Neural progenitor cell (in vitro differentiated cells): ENCODE results near the gene TMEM121. TPM values are rescaled to one million over a fixed set of nuclear protein-coding genes. Genes with fewer than 3 reads are reported as not detected.
"Not testable (repeated sequence)": the region's sequence is repeated elsewhere in the genome, so short reads cannot be mapped to it uniquely, and the experiment has no call there.

Source experiments
- DNase-seq: peaks from one replicate; pipeline ENCODE4 v3.0.0-alpha.2; 2016; ENCODE audit warnings: low spot score
- H2AFZ ChIP-seq: fragments of 200-600 bp; sonication (generic); replicated peaks from 2 replicates; pipeline ENCODE4 v1.6.1; 2016; ENCODE audit warnings: antibody characterized with exemption
- H3F3A ChIP-seq: fragments of 200-600 bp; sonication (generic); 2 replicates; pipeline ENCODE4 v1.6.1; 2016; ENCODE audit warnings: antibody characterized with exemption, low read depth
- H3K27ac ChIP-seq: fragments of 200-600 bp; sonication (generic); 2 replicates; pipeline ENCODE4 v1.5.1; 2016; ENCODE audit warnings: mild to moderate bottlenecking
- H3K27me3 ChIP-seq: fragments of 200-600 bp; sonication (generic); 2 replicates; pipeline ENCODE4 v1.6.1; 2016; ENCODE audit warnings: mild to moderate bottlenecking, moderate library complexity
- H3K36me3 ChIP-seq: fragments of 200-600 bp; sonication (generic); 2 replicates; pipeline ENCODE4 v1.5.1; 2016
- H3K4me1 ChIP-seq: fragments of 200-600 bp; sonication (generic); 2 replicates; pipeline ENCODE4 v1.6.1; 2016; ENCODE audit warnings: mixed run types
- H3K4me2 ChIP-seq: fragments of 200-600 bp; sonication (generic); 2 replicates; pipeline ENCODE4 v1.6.1; 2016
- H3K4me3 ChIP-seq: fragments of 200-600 bp; sonication (generic); 2 replicates; pipeline ENCODE4 v1.5.1; 2016
- H3K79me2 ChIP-seq: fragments of 200-600 bp; sonication (generic); 2 replicates; pipeline ENCODE4 v1.6.1; 2016; ENCODE audit warnings: low read depth
- H3K9ac ChIP-seq: fragments of 200-600 bp; sonication (generic); 2 replicates; pipeline ENCODE4 v1.6.1; 2016
- H3K9me3 ChIP-seq: fragments of 200-600 bp; sonication (generic); 2 replicates; pipeline ENCODE4 v1.5.1; 2016; ENCODE audit warnings: low read depth
- H4K20me1 ChIP-seq: fragments of 200-600 bp; sonication (generic); 2 replicates; pipeline ENCODE4 v1.6.1; 2016; ENCODE audit warnings: low read depth
- H3K27ac Mint-ChIP-seq: 3 replicates; pipeline ENCODE4 v1.8.0; 2021; ENCODE audit warnings: mixed read lengths
- H3K27me3 Mint-ChIP-seq: 2 replicates; pipeline ENCODE4 v1.8.0; 2022; ENCODE audit warnings: low read depth, mild to moderate bottlenecking, inconsistent platforms, moderate library complexity, mixed read lengths; ENCODE audit not compliant: insufficient read depth
- H3K36me3 Mint-ChIP-seq: 3 replicates; pipeline ENCODE4 v1.8.0; 2021; ENCODE audit warnings: mixed read lengths
- H3K4me1 Mint-ChIP-seq: 3 replicates; pipeline ENCODE4 v1.8.0; 2021; ENCODE audit warnings: mixed read lengths
- H3K4me3 Mint-ChIP-seq: 3 replicates; pipeline ENCODE4 v1.8.0; 2021; ENCODE audit warnings: mild to moderate bottlenecking, moderate library complexity, mixed read lengths
- H3K9me3 Mint-ChIP-seq: 3 replicates; pipeline ENCODE4 v1.8.0; 2020; ENCODE audit warnings: mixed read lengths
- EZH2 ChIP-seq: fragments of 200-600 bp; sonication (generic); IDR thresholded peaks from 2 replicates; pipeline ENCODE4 v1.6.1; 2017; ENCODE audit warnings: antibody characterized with exemption, mild to moderate bottlenecking, moderate library complexity
- EZH2phosphoT487 ChIP-seq: fragments of 200-600 bp; sonication (generic); IDR thresholded peaks from 2 replicates; pipeline ENCODE4 v1.6.1; 2017; ENCODE audit warnings: antibody characterized with exemption
- total RNA-seq: library from RNA; depleted of rRNA; stranded (reverse); fragments of >200 nt; gene quantifications from 2 replicates; pipeline ENCODE4 v1.2.3, GENCODE V29; 2015; ENCODE audit warnings: low replicate concordance
- TF ChIP-seq, protein P1 (sequence below): fragments of 200-600 bp; sonication (generic); IDR thresholded peaks from 2 replicates; pipeline ENCODE4 v1.5.1; 2017; ENCODE audit warnings: antibody characterized with exemption, mild to moderate bottlenecking

TMEM121 gene
- total RNA-seq, 1 donor from 2014 or later, result 0.90 TPM

DNA sequence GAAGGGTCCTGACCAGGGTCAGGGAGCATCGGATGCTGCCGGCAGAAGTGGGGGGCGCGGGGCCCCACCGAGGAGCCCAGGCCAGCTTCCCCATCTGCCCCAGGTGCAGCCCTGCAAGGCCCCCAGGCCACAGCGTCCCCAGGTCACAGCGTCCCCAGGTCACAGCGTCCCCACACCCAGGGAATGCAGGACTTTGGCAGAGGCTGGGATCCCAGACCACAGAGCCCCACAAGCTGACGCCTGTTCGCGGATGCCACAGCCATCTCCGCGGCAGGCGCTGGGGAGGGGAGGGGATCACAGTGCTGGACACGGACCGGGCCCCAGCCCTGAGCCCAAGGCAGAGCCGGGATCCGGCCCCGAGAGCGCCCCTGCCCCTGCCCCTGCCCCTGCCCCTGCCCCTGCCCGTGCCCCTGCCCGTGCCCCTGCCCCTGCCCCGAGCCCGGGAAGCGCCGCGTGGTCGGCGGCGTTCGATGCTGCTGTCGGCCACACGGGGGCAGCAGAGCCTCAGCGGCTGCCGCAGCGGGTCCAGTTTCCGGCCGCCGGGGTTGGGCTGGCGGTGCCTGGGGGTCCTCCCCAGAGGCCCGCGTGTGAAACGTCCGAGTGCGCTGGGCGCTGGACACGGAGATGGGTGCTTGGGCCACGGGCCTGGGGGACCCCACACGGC is 33.1 kb downstream of the TMEM121 start:
- not testable (repeated sequence) for DNase-seq, H4K20me1 ChIP-seq, H3K4me3 ChIP-seq, H3K36me3 Mint-ChIP-seq, H3K4me1 Mint-ChIP-seq, H3K36me3 ChIP-seq, H2AFZ ChIP-seq, H3K4me3 Mint-ChIP-seq, H3K4me2 ChIP-seq, H3K27ac ChIP-seq, H3K27ac Mint-ChIP-seq, H3K27me3 Mint-ChIP-seq, H3K27me3 ChIP-seq, H3K79me2 ChIP-seq, H3F3A ChIP-seq, H3K9ac ChIP-seq, H3K9me3 ChIP-seq, H3K4me1 ChIP-seq
- peaks cover 12% of the 10 kb centered on the region for H3K9me3 Mint-ChIP-seq

DNA sequence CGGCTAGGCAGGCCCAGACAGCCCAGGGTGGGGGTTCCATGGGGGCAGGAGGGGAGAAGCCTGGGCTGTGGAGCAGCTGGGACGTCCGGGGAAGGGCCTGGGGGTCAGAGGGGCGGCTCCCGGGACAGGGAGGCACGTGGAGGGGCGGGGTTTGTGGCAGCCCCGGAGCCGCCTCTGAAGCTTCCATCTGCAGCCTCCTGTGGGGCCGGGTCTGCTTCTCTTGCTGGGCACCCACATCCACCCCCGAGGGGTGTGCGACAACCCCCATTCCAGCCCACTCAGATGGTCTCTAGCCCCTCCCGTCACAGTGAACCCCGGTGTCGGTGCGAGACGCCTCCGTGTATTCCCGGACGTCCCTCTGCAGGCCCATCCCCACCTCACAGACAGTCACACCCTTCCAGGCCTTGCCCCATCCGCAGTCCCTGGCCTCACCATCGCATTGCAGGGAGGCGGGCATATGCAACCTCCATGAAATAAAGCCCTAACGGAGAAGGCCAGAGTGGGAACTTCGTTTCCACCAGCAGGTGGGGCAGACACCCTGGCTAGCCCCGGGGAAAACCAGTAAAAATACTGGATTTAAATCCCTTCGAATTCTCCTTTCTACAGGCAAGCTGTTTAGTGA is 33.8 kb downstream of the TMEM121 start:
- H3F3A ChIP-seq, H4K20me1 ChIP-seq, H3K79me2 ChIP-seq, H3K4me2 ChIP-seq, H3K4me1 Mint-ChIP-seq, H3K9me3 ChIP-seq, H3K9ac ChIP-seq, DNase-seq, H3K27ac ChIP-seq, H3K4me1 ChIP-seq, H3K36me3 ChIP-seq, H3K27me3 ChIP-seq, H2AFZ ChIP-seq, H3K36me3 Mint-ChIP-seq, H3K27ac Mint-ChIP-seq, H3K4me3 ChIP-seq, H3K4me3 Mint-ChIP-seq: not testable (repeated sequence)
- peaks cover 10% of the 10 kb centered on the region for H3K27me3 Mint-ChIP-seq
- H3K9me3 Mint-ChIP-seq, result peaks cover 15% of the 10 kb centered on the region

DNA sequence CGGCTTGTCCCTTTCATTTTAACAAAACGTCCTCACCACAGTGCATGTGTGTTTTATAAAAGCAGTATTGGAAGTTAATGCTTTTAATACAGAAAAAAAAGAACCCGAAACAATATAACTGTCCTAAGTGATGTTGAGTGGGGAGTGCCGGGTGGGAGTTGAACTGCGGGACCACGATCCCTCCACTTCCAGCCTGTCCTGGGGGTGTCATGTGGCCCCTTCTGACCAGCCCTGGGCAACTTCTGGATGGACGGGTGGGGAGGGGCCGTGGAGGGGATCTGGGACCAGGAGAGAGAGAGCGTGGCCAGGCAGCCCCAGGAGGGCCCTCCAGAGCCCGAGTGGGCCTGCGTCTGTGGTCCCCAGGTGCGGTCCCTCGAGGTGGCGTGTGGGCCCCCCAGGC is 35.0 kb downstream of the TMEM121 start:
- not testable (repeated sequence) for H2AFZ ChIP-seq, H3K79me2 ChIP-seq, H3F3A ChIP-seq, H3K36me3 ChIP-seq, H3K4me2 ChIP-seq, H3K4me3 Mint-ChIP-seq, DNase-seq, H3K27ac Mint-ChIP-seq, H3K9me3 ChIP-seq, H3K36me3 Mint-ChIP-seq, H3K4me3 ChIP-seq, H3K27me3 ChIP-seq, H3K4me1 Mint-ChIP-seq, H4K20me1 ChIP-seq, H3K27ac ChIP-seq, H3K9ac ChIP-seq, H3K4me1 ChIP-seq
- H3K9me3 Mint-ChIP-seq, result peaks cover 17% of the 10 kb centered on the region
- H3K27me3 Mint-ChIP-seq, result peaks cover 12% of the 10 kb centered on the region

DNA sequence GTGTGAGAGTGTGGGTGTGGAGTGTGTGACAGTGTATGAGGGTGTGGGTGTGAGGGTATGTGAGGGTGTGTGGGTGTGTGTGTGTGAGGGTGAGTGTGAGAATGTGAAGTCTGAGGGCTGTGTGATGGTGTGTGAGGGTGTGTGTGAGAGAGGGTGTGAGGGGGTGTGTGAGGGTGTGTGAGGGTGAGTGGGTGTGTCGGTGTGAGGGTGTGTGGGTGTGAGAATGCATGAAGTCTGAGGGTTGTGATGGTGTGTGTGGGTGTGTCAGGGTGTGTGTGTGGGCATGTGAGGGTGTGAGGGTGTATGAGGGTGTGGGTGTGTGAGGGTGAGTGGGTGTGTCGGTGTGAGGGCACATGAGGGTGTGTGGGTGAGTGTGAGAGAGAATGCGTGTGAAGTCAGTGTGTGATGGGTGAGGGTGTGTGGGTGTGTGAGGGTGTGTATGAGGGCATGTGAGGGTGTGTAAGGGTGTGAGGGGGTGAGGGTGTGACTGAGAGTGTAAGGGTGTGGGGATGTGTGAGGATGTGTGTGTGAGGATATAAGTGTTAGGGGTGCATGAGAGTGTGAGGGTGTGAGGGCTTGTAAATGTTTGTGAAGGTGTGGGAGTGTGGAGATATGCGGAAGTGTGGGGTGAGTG is 36.4 kb downstream of the TMEM121 start:
- no peaks in the 10 kb centered on the region for H3K27me3 ChIP-seq
- H3F3A ChIP-seq, result no peaks in the 10 kb centered on the region
- no peak overlapping the region for H3K9ac ChIP-seq
- Mint-ChIP-seq H3K27ac (no peak overlapping the region), H3K4me1 (no peaks in the 10 kb centered on the region), H3K9me3 (peaks cover 22% of the 10 kb centered on the region), H3K27me3 (peaks cover 6% of the 10 kb centered on the region), H3K36me3 (no peaks in the 10 kb centered on the region), H3K4me3 (no peak overlapping the region)
- no peaks in the 10 kb centered on the region for H3K9me3 ChIP-seq
- DNase-seq, result no peak
- H3K36me3 ChIP-seq, result no peaks in the 10 kb centered on the region
- H3K4me1 ChIP-seq, result no peaks in the 10 kb centered on the region
- H4K20me1 ChIP-seq, result no peaks in the 10 kb centered on the region
- H2AFZ ChIP-seq, result no peak overlapping the region
- H3K4me3 ChIP-seq, result no peak overlapping the region
- H3K79me2 ChIP-seq, result no peaks in the 10 kb centered on the region
- TF ChIP-seq EZH2phosphoT487 (no peak), EZH2 (no peak)
- TF ChIP-seq, protein P1, sequence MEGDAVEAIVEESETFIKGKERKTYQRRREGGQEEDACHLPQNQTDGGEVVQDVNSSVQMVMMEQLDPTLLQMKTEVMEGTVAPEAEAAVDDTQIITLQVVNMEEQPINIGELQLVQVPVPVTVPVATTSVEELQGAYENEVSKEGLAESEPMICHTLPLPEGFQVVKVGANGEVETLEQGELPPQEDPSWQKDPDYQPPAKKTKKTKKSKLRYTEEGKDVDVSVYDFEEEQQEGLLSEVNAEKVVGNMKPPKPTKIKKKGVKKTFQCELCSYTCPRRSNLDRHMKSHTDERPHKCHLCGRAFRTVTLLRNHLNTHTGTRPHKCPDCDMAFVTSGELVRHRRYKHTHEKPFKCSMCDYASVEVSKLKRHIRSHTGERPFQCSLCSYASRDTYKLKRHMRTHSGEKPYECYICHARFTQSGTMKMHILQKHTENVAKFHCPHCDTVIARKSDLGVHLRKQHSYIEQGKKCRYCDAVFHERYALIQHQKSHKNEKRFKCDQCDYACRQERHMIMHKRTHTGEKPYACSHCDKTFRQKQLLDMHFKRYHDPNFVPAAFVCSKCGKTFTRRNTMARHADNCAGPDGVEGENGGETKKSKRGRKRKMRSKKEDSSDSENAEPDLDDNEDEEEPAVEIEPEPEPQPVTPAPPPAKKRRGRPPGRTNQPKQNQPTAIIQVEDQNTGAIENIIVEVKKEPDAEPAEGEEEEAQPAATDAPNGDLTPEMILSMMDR, result no peak
- no peak overlapping the region for H3K4me2 ChIP-seq
- H3K27ac ChIP-seq, result no peak overlapping the region
